GM12892 (cell line): ENCODE results near the gene RBMS3.
"Not testable (repeated sequence)": the region's sequence is repeated elsewhere in the genome, so short reads cannot be mapped to it uniquely, and the experiment has no call there.

ENCODE experiments used
- DNase-seq: peaks from one replicate; pipeline ENCODE4 v3.0.0; 2011; ENCODE audit not compliant: insufficient read length
- FAIRE-seq: peaks from 2 replicates; lab custom pipeline; 2011; peaks lifted over from hg19 to GRCh38; lab: Jason Lieb, UNC
- POLR2A ChIP-seq: IDR thresholded peaks from 2 replicates; pipeline ENCODE4 v1.6.1; 2011; ENCODE audit warnings: low read depth, low read length, control low read depth
- POLR2AphosphoS5 ChIP-seq: IDR thresholded peaks from 2 replicates; pipeline ENCODE4 v1.6.1; 2011; ENCODE audit warnings: low read depth, low read length, control low read depth
- TAF1 ChIP-seq: IDR thresholded peaks from 2 replicates; pipeline ENCODE4 v1.6.1; 2011; ENCODE audit warnings: low read depth, mild to moderate bottlenecking, control low read depth, low read length, borderline replicate concordance

Gene RBMS3

DNA sequence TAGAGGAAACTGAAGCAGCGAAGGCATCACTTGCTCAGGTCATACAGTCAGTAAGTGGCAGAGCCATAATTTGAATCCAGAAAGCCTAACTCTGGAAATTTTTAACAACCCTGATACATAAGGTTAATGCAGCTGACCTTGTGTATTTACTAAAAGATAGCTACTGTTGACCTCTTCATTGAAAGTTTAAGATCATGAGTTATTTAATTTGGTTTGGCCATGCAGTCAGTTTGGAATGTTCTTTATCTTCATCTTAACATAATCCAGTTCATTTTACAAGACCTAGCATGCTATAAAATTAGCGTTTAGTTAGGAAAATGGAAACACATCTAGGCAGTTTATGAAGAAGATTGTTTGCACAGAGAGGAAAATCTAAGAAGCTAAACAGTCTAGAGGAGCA is 240.9 kb downstream of the RBMS3 start:
- TF ChIP-seq TAF1 (no peak), POLR2AphosphoS5 (no peak), POLR2A (no peak)
- DNase-seq = no peak
- no peak for FAIRE-seq

DNA sequence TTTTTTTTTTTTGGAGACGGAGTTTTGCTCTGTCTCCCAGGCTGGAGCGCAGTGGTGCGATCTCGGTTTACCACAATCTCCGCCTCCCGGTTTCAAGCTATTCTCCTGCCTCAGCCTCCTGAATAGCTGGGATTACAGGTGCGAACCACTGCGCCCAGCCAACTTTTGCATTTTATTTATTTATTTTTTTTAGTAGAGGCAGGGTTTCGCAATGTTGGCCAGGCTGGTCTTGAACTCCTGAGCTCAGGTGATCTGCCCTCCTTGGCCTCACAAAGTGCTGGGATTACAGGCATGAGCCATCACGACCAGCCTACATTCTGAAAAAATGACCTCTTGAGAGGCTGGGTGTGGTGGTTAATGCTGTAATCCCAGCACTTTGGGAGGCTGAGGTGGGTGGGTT is 243.6 kb downstream of the RBMS3 start:
- DNase-seq, FAIRE-seq: not testable (repeated sequence)

DNA sequence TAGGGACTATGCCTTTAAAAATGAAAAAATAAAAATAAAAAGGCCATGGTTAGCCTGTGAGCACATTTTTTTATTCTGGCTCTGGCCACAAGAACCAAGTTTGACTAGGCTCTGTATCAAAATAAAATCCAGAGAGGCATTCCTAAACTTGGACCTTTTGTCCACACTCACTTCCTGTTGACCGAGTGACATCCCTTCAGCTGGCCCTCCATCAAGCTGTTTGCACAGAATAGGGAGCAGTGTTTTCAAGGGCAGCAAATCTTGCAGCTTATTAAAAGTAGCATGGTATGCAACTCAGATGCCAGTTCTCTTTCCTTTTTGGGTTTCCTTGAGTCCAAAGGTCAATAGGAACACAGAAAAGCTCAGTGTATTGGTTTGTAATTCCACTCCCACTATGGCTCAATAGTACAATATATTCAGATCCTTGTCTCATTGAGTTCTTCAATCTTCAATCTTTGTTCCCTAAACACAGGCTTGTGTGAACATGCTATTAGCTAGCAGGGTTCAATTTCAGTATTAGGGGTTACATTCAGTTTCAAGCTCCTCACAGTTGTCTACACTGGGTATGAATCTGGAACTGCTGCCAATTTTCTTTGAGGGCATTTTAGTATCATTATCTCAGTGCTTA is 244.5 kb downstream of the RBMS3 start:
- FAIRE-seq (no peak), DNase-seq (no peak)
- TF ChIP-seq POLR2AphosphoS5 (no peak), POLR2A (no peak), TAF1 (no peak)

DNA sequence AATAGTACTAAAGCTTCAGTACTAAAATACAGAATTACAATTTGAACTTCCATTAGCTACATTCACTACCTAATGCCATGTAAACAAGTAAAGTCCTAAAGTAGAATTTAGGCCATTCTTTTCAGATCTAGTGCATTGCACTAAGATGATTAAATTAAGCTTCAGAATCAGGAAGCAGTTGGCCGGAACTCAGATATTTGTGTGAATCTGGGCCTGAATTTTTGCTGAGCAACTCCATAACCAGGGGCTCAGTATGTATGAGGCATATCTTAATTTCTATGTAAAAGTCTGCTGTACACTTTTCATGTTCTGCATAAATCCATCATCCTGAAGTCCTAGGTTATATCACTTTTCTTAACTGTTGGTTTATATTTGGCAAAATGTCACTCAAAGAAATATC is 246.4 kb downstream of the RBMS3 start:
- FAIRE-seq = no peak
- DNase-seq = no peak
- TF ChIP-seq TAF1 = no peak
- TF ChIP-seq POLR2A = no peak
- TF ChIP-seq POLR2AphosphoS5 = no peak

DNA sequence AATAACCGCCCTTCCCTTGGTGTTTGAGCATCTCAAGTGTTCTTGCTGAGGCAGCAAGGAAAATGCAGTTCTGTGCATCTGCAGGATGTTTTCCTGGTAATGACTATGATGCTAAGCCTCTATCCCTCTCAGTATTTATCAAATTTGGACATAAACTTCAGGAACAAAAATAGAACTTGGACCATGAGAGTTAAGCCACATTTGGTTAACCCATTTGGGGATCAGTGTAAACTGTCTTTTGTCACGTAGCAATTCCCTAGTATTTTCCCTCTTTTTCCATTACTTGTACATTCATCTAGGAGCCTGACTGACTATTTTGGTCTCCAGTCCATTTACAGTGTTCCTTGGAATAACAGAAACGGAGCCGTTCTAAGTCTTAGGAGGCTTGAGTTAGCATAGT is 250.8 kb downstream of the RBMS3 start:
- no peak for FAIRE-seq
- TF ChIP-seq POLR2A = no peak
- TF ChIP-seq POLR2AphosphoS5 = no peak
- no peak for TF ChIP-seq TAF1
- DNase-seq = no peak

DNA sequence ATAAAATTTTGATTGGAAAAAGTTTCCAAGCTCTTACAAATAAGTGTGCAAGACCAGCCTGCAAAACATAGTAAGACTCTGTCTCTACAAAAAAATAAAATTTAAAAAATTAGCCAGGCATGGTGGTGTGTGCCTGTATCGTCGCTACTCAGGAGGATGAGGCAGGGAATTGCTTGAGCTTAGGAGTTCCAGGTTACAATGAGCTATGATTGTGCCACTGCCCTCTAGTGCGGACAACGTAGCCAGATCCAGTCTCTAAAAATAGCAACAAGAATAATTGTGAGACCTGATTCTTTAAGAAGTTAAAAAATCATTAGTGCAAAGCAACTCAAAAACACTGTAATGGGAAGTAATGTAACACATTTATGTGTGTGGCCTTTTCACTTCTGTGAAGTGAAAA is 251.6 kb downstream of the RBMS3 start:
- no peak for DNase-seq
- no peak for FAIRE-seq
- TF ChIP-seq POLR2A = no peak
- TF ChIP-seq TAF1 = no peak
- TF ChIP-seq POLR2AphosphoS5 = no peak

DNA sequence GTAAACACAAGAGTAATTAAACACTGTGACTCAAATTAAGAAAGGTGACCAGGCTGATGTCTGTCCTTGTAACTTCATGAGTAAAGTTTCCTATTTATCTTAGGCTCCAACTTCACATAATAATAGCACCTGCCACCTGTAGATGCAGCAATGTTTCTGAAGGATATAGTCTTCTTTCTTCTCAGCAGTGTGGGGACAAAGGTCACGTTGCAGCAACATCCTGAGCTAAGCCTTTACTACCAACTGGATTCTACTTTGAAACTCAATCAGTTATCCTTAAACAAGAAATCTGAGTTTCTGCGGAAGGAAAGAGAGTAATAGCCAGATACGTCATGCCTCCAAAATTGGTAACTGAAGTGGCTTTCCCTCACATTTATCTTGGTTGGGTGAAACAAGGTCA is 253.1 kb downstream of the RBMS3 start:
- TF ChIP-seq TAF1 (no peak), POLR2AphosphoS5 (no peak), POLR2A (no peak)
- no peak for FAIRE-seq

DNA sequence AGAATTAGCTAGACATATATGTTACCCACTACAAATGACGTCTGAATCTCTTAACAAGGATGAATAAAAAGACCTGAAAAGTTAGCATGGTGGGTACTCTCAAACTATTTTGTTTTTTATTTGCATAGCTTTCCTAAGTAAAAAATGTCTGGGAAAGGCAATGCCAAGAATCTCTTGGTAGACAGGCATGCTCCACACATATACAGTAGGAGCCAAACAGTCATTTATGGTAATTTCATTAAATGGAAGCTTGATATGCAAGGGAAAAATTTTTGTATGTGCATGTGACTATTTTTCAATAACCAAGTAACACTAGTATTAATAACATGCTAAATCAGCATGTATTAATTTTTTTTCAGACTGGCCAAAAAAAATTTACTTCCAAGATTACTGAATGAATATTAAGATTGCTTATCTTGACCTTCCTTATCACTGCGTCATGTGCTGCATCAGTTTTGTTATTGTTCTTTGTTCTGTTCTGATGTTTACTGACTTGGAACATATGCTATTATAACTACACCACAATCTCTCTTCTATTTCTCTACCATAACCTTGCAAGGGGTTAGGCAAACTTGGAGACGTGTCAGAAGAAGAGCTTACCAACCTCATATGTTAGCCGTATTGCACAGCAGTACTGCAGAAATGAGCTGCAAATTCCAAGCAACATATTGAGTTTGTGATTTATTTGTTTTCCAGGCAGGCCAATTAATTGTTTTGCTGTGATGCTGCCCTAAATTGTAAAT is 255.3 kb downstream of the RBMS3 start:
- no peak for DNase-seq
- TF ChIP-seq TAF1 (no peak), POLR2AphosphoS5 (no peak), POLR2A (no peak)
- FAIRE-seq = no peak

More for the DNA sequence above, 253.1 kb downstream of the RBMS3 start:
- DNase-seq = no peak

DNA sequence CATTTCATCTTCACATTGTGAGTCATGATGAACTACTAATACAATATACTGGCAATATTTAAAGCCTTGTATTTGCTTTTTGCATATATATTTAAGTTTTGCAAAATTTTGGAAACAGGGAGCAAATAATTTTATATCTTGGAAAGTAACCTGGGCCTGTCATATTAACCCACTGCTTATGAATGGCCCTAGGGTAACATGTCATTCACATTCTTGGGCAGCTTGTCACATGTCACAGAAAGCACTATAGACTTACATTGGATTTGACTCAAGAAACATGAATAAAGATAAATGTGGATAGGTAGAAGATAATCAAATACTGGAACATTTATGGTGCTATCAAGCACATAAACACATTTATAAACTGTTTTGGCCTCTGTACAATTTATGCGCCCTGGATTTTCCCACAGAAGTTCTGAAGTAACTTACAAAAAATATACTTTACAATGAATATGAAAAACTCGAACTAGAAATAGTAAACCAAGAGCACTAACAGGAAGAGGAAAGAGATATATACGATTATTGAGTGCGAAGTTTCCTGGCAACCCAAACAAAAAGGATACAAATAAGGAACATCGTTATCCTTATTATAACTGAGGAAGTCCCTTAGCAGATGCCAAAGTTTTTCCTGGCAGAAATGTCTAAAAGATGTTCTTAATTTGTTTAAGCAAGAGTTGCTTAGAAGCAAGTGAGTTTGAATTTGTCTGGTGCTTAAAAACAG is 257.2 kb downstream of the RBMS3 start:
- no peak for TF ChIP-seq POLR2A
- no peak for TF ChIP-seq TAF1
- TF ChIP-seq POLR2AphosphoS5 = no peak
- DNase-seq = no peak
- no peak for FAIRE-seq

DNA sequence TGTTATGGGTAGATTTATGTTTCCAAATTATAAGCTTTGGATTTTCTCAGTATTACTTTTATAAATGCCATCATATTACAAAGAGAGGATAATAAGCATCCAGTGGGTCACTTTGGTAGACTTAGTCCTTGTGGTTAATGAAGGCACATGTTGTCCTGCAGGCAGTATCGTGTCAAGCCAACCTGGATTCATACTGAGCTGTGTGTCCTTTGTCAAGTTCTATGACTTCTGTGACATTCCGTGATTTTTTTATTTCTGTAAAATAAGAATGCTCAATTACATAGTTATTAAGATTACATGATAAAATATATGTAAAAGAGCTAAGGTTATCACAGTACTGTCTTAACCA is 257.7 kb downstream of the RBMS3 start:
- TF ChIP-seq POLR2AphosphoS5 (no peak), POLR2A (no peak), TAF1 (no peak)
- DNase-seq = no peak
- FAIRE-seq = no peak

DNA sequence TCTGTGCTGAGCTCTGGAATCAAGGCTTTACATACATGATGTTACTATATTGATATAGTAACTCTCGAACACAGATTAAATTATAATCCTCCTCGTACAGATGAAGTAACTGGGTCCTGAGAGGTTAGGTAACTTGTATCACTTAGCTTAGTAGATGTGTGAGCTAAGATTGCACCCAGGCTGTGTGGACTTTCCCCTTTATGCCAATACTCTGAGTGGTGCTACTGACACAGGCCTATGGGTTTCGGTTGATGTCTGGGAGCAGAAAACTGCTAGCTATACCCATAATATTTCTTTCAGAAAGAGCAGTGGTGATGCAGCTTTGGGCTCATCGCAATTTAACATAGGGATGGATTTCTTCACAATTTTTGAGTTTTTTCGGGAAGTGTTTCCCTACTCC is 259.7 kb downstream of the RBMS3 start:
- DNase-seq = no peak
- TF ChIP-seq TAF1 (no peak), POLR2A (no peak), POLR2AphosphoS5 (no peak)
- no peak for FAIRE-seq
